ENCODE data around the gene EBPL.

DNA sequence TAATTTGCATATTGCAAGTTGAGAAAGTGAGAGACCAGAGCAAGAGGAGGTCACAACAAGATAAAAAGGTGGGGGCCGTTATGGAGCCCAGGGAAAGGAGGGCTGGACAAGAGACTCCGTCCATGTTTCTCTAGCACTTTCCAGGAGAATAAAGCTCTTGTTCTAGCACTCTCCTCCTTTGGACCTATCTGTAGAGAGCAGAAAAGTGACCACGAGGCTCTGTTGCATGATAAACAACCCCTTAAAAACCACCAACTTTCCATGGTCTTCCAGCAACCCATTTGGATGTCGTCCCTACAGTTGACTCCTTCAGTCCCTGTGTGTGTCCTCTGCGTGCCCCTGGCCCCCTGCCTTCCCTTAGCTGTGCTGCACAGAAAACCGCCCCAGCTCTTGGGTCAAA lies 67.1 kb downstream of the EBPL start:
- TF ChIP-seq, protein P1, sequence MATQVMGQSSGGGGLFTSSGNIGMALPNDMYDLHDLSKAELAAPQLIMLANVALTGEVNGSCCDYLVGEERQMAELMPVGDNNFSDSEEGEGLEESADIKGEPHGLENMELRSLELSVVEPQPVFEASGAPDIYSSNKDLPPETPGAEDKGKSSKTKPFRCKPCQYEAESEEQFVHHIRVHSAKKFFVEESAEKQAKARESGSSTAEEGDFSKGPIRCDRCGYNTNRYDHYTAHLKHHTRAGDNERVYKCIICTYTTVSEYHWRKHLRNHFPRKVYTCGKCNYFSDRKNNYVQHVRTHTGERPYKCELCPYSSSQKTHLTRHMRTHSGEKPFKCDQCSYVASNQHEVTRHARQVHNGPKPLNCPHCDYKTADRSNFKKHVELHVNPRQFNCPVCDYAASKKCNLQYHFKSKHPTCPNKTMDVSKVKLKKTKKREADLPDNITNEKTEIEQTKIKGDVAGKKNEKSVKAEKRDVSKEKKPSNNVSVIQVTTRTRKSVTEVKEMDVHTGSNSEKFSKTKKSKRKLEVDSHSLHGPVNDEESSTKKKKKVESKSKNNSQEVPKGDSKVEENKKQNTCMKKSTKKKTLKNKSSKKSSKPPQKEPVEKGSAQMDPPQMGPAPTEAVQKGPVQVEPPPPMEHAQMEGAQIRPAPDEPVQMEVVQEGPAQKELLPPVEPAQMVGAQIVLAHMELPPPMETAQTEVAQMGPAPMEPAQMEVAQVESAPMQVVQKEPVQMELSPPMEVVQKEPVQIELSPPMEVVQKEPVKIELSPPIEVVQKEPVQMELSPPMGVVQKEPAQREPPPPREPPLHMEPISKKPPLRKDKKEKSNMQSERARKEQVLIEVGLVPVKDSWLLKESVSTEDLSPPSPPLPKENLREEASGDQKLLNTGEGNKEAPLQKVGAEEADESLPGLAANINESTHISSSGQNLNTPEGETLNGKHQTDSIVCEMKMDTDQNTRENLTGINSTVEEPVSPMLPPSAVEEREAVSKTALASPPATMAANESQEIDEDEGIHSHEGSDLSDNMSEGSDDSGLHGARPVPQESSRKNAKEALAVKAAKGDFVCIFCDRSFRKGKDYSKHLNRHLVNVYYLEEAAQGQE (IDR thresholded peaks at IDR 0.05; ENCODE audit: low read depth, low read length) = no peak
- TF ChIP-seq, protein P2, sequence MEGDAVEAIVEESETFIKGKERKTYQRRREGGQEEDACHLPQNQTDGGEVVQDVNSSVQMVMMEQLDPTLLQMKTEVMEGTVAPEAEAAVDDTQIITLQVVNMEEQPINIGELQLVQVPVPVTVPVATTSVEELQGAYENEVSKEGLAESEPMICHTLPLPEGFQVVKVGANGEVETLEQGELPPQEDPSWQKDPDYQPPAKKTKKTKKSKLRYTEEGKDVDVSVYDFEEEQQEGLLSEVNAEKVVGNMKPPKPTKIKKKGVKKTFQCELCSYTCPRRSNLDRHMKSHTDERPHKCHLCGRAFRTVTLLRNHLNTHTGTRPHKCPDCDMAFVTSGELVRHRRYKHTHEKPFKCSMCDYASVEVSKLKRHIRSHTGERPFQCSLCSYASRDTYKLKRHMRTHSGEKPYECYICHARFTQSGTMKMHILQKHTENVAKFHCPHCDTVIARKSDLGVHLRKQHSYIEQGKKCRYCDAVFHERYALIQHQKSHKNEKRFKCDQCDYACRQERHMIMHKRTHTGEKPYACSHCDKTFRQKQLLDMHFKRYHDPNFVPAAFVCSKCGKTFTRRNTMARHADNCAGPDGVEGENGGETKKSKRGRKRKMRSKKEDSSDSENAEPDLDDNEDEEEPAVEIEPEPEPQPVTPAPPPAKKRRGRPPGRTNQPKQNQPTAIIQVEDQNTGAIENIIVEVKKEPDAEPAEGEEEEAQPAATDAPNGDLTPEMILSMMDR (IDR thresholded peaks at IDR 0.05) = no peak
- TF ChIP-seq YY1 (IDR thresholded peaks at IDR 0.05; ENCODE audit: low read depth) (no peak), SIN3A (IDR thresholded peaks at IDR 0.05; ENCODE audit: borderline replicate concordance, low read depth, low read length) (no peak)

Measured in SK-N-SH (cell line).